ENCODE results near the gene TMEM184A.

The TMEM184A gene

DNA sequence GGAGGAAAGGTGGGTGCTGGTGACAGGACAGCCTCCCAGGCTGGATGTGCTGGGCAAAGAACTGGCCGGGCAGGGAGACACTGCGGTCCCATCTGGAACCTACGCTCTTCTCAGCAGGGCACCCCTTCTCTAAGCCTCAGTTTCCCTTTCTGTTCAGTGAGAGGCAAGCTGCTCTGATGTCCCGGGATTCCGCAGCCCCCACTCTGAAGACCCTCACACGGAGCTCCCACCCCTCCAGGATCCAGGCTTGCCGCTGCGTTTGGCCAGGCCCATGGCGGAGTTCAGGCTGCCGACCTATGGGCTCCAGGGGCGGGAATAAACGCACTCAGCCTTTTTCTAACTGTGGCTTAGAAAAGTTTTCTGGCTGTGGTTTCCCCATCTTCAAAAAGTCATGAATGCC lies 41.6 kb downstream of the TMEM184A start:
- POLR2A ChIA-PET, result no interaction called here
- no peak for DNase-seq (ENCODE audit: low read depth, low spot score)
- TF ChIP-seq, protein P1, sequence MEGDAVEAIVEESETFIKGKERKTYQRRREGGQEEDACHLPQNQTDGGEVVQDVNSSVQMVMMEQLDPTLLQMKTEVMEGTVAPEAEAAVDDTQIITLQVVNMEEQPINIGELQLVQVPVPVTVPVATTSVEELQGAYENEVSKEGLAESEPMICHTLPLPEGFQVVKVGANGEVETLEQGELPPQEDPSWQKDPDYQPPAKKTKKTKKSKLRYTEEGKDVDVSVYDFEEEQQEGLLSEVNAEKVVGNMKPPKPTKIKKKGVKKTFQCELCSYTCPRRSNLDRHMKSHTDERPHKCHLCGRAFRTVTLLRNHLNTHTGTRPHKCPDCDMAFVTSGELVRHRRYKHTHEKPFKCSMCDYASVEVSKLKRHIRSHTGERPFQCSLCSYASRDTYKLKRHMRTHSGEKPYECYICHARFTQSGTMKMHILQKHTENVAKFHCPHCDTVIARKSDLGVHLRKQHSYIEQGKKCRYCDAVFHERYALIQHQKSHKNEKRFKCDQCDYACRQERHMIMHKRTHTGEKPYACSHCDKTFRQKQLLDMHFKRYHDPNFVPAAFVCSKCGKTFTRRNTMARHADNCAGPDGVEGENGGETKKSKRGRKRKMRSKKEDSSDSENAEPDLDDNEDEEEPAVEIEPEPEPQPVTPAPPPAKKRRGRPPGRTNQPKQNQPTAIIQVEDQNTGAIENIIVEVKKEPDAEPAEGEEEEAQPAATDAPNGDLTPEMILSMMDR (IDR thresholded peaks at IDR 0.05; ENCODE audit: insufficient read depth, low read length, missing control alignments), result no peak
- CTCF ChIA-PET, result interaction anchor here (1.1 to 2.5 kb wide), 2 partner anchors 10 kb away, joined by 3 to 13 read pairs; partner anchors contain the start of gene INTS1
- no peak overlapping the region for H3K4me3 ChIP-seq (ENCODE audit: low read depth, low read length)

DNA sequence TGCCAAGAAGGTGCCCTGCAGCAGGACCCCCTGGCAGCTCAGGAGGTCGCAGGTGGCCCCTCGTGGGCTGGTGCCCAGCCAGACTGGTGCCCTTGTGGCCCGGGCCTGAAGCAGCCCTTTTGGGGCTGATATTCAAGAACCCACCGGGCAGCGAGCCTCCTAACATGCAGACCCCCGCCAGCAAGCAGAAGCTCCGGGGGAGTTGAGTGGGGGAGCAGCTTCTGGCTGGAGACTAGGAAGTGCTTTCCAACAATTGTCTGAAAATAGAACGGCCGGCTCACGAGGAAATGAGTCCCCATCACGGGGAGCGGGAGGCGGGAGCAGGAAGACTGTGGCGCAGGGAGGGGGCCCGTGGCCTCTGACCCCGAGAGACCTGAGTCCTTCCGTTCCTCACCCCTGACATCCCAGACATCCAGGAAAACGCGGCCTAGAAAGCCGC lies 42.3 kb downstream of the TMEM184A start:
- H3K4me3 ChIP-seq (ENCODE audit: low read depth, low read length), result no peak overlapping the region
- ChIA-PET POLR2A (interaction anchor here (0.6 kb wide), 1 partner anchor 13 kb away, joined by 3 read pairs; no protein-coding TSS in a partner anchor), CTCF (interaction anchor here (2.5 kb wide), 1 partner anchor 9 kb away, joined by 13 read pairs; the partner anchor contains the start of gene INTS1)
- no peak for DNase-seq (ENCODE audit: low read depth, low spot score)
- TF ChIP-seq, protein P1 (IDR thresholded peaks at IDR 0.05; ENCODE audit: insufficient read depth, low read length, missing control alignments), result no peak

DNA sequence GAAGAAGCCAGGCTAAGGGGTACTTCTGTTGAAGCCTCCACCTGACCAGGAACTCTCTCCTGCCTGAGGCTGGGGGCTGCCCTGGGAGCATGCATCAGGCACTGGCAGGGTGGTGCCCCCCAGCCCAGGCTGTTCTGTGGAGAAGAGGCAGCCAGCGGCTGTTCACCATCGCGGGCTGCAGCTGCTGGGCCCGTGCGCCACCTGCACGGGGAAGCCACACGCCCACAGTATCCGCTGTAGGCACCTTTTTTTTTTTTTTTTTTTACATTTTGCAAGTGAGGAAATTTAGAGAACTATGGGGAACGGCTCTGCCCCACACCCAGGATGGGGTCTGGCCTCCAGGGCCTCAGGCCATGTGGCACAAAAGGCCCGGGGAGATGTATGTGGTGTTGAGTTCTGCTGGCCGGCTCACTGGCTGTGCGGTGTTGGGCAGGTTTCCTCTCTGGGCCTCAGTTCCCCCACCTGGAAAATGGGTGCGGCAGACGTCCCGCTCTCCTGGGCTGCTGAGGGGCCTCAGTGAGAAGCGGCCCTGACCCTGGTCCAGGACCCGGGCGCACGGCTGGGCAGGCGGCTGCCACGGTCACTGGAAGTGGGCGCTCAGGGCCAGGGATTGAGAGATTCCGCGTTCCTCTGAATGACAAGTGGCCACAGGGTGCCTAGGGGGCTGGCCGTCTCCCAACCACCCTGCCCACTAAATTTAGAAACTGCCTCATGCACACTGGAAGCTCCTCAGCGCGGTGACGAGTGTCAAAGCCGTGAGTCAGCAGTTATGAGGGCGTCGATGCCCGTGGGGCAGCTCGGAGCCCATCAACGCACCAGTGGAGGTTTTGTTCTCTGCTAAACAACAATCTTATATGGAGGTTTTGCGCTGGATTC lies 43.0 kb downstream of the TMEM184A start:
- CTCF ChIA-PET, result interaction anchor here (2.5 kb wide), 1 partner anchor 8 kb away, joined by 13 read pairs; the partner anchor contains the start of gene INTS1
- DNase-seq (ENCODE audit: low read depth, low spot score), result peak; percentile 26
- POLR2A ChIA-PET, result interaction anchor here (0.6 kb wide), 1 partner anchor 14 kb away, joined by 3 read pairs; no protein-coding TSS in a partner anchor
- H3K4me3 ChIP-seq (ENCODE audit: low read depth, low read length), result no peak overlapping the region
- TF ChIP-seq, protein P1 (IDR thresholded peaks at IDR 0.05; ENCODE audit: insufficient read depth, low read length, missing control alignments), result no peak

DNA sequence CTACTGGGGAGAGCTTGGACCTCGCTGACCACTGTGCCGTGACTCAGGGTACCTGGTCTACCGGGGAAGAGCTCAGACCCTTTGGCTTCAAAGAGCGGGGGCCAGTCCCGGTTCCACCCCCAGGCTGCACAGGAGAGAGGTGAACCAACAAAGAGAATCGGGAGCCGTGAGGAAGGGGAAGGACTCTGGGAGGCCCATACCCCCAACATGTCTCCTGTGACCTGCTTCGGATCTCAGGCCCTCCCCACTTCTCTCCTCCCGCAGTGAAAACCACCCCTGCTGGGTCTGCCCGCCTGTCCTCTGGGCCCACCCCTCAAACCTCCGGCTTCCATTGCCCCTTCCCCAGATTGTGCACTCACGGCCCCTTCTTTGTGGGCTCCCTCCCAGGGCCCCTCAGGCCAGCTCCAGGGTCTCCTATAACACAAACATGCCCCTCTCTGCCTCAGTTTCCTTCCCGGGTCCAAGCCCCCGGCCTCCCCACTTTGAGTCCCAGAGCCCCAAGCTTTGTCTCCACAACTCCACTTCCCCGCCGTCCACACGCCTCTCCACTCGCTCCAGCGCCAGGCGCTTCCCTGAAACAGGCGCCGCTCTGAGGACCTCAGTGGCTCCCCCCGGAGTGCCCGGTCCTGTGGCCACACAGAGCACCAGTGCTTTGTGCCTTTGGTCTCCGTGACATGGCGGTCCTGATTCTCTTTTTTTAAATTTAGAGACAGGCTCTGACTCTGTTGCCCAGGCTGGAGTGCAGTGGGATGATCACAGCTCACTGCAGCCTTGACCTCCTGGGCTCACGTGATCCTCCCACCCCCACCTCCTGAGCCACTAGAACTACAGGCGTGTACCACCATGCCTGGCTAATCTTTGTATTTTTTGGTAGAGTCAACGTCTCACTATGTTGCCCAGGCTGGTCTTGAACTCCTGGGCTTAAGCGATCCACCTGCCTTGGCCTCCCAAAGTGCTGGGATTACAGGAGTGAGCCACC lies 44.3 kb downstream of the TMEM184A start:
- no peak for DNase-seq (ENCODE audit: low read depth, low spot score)
- H3K4me3 ChIP-seq (ENCODE audit: low read depth, low read length), result no peak overlapping the region
- TF ChIP-seq, protein P1 (IDR thresholded peaks at IDR 0.05; ENCODE audit: insufficient read depth, low read length, missing control alignments), result no peak
- POLR2A ChIA-PET, result interaction anchor here (0.6 kb wide), 1 partner anchor 18 kb away, joined by 3 read pairs; no protein-coding TSS in a partner anchor
- CTCF ChIA-PET, result no interaction called here

DNA sequence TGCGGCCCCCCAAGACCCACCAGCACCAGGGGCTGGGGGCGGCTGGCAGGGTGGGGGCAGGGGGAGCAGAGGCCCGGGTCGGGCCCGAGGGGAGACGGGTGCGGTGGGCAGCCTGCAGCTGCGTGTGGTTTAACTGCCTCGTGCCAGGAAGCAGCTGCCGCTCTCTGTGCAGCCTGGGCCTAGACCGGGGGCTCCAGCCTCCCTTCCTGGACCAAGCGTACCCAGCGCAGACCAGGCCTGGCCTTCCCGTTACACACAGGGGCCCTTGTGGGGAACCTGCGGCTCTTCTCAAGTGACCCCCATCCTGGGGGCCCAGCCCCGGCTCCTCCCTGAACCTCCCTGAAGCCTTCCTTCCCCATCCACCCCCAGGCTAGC lies 45.2 kb downstream of the TMEM184A start:
- H3K4me3 ChIP-seq (ENCODE audit: low read depth, low read length), result no peak overlapping the region
- TF ChIP-seq, protein P1 (IDR thresholded peaks at IDR 0.05; ENCODE audit: insufficient read depth, low read length, missing control alignments), result no peak
- ChIA-PET CTCF (no interaction called here), POLR2A (no interaction called here)
- DNase-seq (ENCODE audit: low read depth, low spot score), result no peak

Measured in AG04449 (cell line).